ENCODE results near the gene DUSP28. TPM values are rescaled to one million over a fixed set of nuclear protein-coding genes. Genes with fewer than 3 reads are reported as not detected.

Gene DUSP28
- total and polyA plus RNA-seq, 2 donors from 2014 or later = 5.9 to 7.0 TPM

GRCh38 chr2:240603081-240603835 is 43.1 kb downstream of the DUSP28 start:
- Histone ChIP-seq H3K27me3 (ENCODE audit: control insufficient read depth, insufficient read depth, low read length) (no peaks in the 10 kb centered on the region), H3K9me3 (ENCODE audit: control insufficient read depth in 2 of 3, insufficient read depth in 1 of 3, low read length in 3 of 3) (no peaks in the 10 kb centered on the region), H3K4me1 (ENCODE audit: control insufficient read depth in 2 of 3, insufficient read depth in 2 of 3, low read depth in 1 of 3, low read length in 3 of 3) (peaks cover 0 to 4% (median 2%) of the 10 kb centered on the region in 3 donors), H3K9ac (ENCODE audit: low read length in 3 of 3) (no peak overlapping the region), H3K27ac (ENCODE audit: low read depth in 2 of 2, low read length in 2 of 2) (no peak overlapping the region), H3K4me3 (ENCODE audit: low read length in 3 of 3) (no peak overlapping the region), H3K36me3 (ENCODE audit: control insufficient read depth in 2 of 3, insufficient read depth in 3 of 3, low read length in 3 of 3) (peaks cover 0 to 5% (median 0%) of the 10 kb centered on the region in 3 donors)
- FAIRE-seq (no peak), DNase-seq (peak in 2 of 5 donors; percentile 36 to 64)
- no peak for TF ChIP-seq CTCF (IDR thresholded peaks at IDR 0.05; ENCODE audit: borderline replicate concordance, extremely low read depth, insufficient read depth)
- intact Hi-C loops (cut with DNase I) = no loop called here

GRCh38 chr2:240603846-240604245 is 43.7 kb downstream of the DUSP28 start:
- intact Hi-C loops (cut with DNase I) = no loop called here

GRCh38 chr2:240604291-240604938 is 44.3 kb downstream of the DUSP28 start:
- peaks cover 0 to 3% (median 0%) of the 10 kb centered on the region in 3 donors for H3K36me3 ChIP-seq (ENCODE audit: control insufficient read depth in 2 of 3, insufficient read depth in 3 of 3, low read length in 3 of 3)
- DNase-seq (peak; percentile 80 to 93 (median 86)), FAIRE-seq (no peak)
- no peaks in the 10 kb centered on the region for H3K9me3 ChIP-seq (ENCODE audit: control insufficient read depth in 2 of 3, insufficient read depth in 1 of 3, low read length in 3 of 3)
- H3K27me3 ChIP-seq (ENCODE audit: control insufficient read depth, insufficient read depth, low read length) = no peaks in the 10 kb centered on the region
- peaks cover 0 to 4% (median 2%) of the 10 kb centered on the region in 3 donors for H3K4me1 ChIP-seq (ENCODE audit: control insufficient read depth in 2 of 3, insufficient read depth in 2 of 3, low read depth in 1 of 3, low read length in 3 of 3)
- intact Hi-C loops (cut with DNase I) = no loop called here
- H3K27ac ChIP-seq (ENCODE audit: low read depth in 2 of 2, low read length in 2 of 2) = no peak overlapping the region
- no peak overlapping the region for H3K9ac ChIP-seq (ENCODE audit: low read length in 3 of 3)
- H3K4me3 ChIP-seq (ENCODE audit: low read length in 3 of 3) = no peak overlapping the region
- peak; percentile 78 for TF ChIP-seq CTCF (IDR thresholded peaks at IDR 0.05; ENCODE audit: borderline replicate concordance, extremely low read depth, insufficient read depth)

More at GRCh38 chr2:240603846-240604245, 43.7 kb downstream of the DUSP28 start:
- peaks cover 0 to 5% (median 0%) of the 10 kb centered on the region in 3 donors for H3K36me3 ChIP-seq (ENCODE audit: control insufficient read depth in 2 of 3, insufficient read depth in 3 of 3, low read length in 3 of 3)
- DNase-seq (peak in 2 of 5 donors; percentile 43 to 66), FAIRE-seq (no peak)
- no peak for TF ChIP-seq CTCF (IDR thresholded peaks at IDR 0.05; ENCODE audit: borderline replicate concordance, extremely low read depth, insufficient read depth)
- no peaks in the 10 kb centered on the region for H3K9me3 ChIP-seq (ENCODE audit: control insufficient read depth in 2 of 3, insufficient read depth in 1 of 3, low read length in 3 of 3)
- peaks cover 0 to 4% (median 2%) of the 10 kb centered on the region in 3 donors for H3K4me1 ChIP-seq (ENCODE audit: control insufficient read depth in 2 of 3, insufficient read depth in 2 of 3, low read depth in 1 of 3, low read length in 3 of 3)
- H3K27me3 ChIP-seq (ENCODE audit: control insufficient read depth, insufficient read depth, low read length) = no peaks in the 10 kb centered on the region
- H3K9ac ChIP-seq (ENCODE audit: low read length in 3 of 3) = no peak overlapping the region
- no peak overlapping the region for H3K27ac ChIP-seq (ENCODE audit: low read depth in 2 of 2, low read length in 2 of 2)
- no peak overlapping the region for H3K4me3 ChIP-seq (ENCODE audit: low read length in 3 of 3)

All from kidney (tissue), 14 donors.